Naive B cell (primary cell): Measurements from ENCODE around the gene POC1A. TPM values are rescaled to one million over a fixed set of nuclear protein-coding genes. Genes with fewer than 3 reads are reported as not detected.

Experiments used
- ATAC-seq, 2 donors: fragments of 150-1000 bp; cut with Tn5 transposase; 2 replicates each; pipeline ENCODE4 v1.10.0; 2021; ENCODE audit warnings: low read depth in 2 of 2, mild to moderate bottlenecking in 2 of 2, moderate library complexity in 2 of 2
- DNase-seq: peaks from one replicate; pipeline ENCODE4 v3.0.0; 2022
- H3K27ac Mint-ChIP-seq, 6 donors: one replicate each; pipeline ENCODE4 v1.8.0; 2020 to 2022; ENCODE audit warnings: mild to moderate bottlenecking in 6 of 6, mixed read lengths in 6 of 6, moderate library complexity in 5 of 6, inconsistent platforms in 2 of 6
- H3K27me3 Mint-ChIP-seq, 3 donors: one replicate each; pipeline ENCODE4 v1.8.0; 2021 to 2022; ENCODE audit warnings: mixed read lengths in 3 of 3, mild to moderate bottlenecking in 1 of 3
- H3K36me3 Mint-ChIP-seq, 2 donors: one replicate each; pipeline ENCODE4 v1.8.0; 2020 to 2022; ENCODE audit warnings: mixed read lengths in 2 of 2, inconsistent platforms in 1 of 2, mild to moderate bottlenecking in 1 of 2
- H3K4me1 Mint-ChIP-seq, 3 donors: one replicate each; pipeline ENCODE4 v1.8.0; 2020 to 2022; ENCODE audit warnings: mixed read lengths in 3 of 3, inconsistent platforms in 1 of 3, mild to moderate bottlenecking in 1 of 3, moderate library complexity in 1 of 3
- H3K4me3 Mint-ChIP-seq, 8 donors: one replicate each; pipeline ENCODE4 v1.8.0; 2020 to 2022; ENCODE audit warnings: mild to moderate bottlenecking in 8 of 8, mixed read lengths in 8 of 8, moderate library complexity in 8 of 8, inconsistent platforms in 2 of 8
- H3K9me3 Mint-ChIP-seq, 7 donors: one replicate each; pipeline ENCODE4 v1.8.0; 2020 to 2022; ENCODE audit warnings: mixed read lengths in 7 of 7, mild to moderate bottlenecking in 5 of 7, inconsistent platforms in 2 of 7, moderate library complexity in 1 of 7
- polyA plus RNA-seq, 6 donors: library from polyadenylated mRNA; unstranded; fragments of 300-500 nt; fragmentation: Illumina TruSeq; gene quantifications; one replicate each; pipeline ENCODE4 v1.2.3, GENCODE V29; 2021; ENCODE audit warnings: low read depth in 6 of 6

POC1A gene
- polyA plus RNA-seq: 1 to 10 TPM; 1.2 to 4.9 (median 1.6) TPM

GRCh38 chr3:52154135-52155094 is at the start of gene POC1A:
TSS of gene POC1A (minus strand) at chr3:52154423. CDS start at chr3:52154372, 51 bp downstream.
- peak within 1 kb of the TSS; percentile 88 to 99 (median 98) for H3K4me3 Mint-ChIP-seq
- no peaks in the 10 kb centered on the region for H3K9me3 Mint-ChIP-seq
- H3K36me3 Mint-ChIP-seq: no peaks in the 10 kb centered on the region
- ATAC-seq (peak; percentile 82 to 87), DNase-seq (peak; percentile 81)
- peak within 1 kb of the TSS; percentile 95 to 98 (median 98) for H3K27ac Mint-ChIP-seq
- H3K4me1 Mint-ChIP-seq: peaks cover 4 to 15% (median 13%) of the 10 kb centered on the region in 3 donors
- H3K27me3 Mint-ChIP-seq: no peaks in the 10 kb centered on the region

DNA sequence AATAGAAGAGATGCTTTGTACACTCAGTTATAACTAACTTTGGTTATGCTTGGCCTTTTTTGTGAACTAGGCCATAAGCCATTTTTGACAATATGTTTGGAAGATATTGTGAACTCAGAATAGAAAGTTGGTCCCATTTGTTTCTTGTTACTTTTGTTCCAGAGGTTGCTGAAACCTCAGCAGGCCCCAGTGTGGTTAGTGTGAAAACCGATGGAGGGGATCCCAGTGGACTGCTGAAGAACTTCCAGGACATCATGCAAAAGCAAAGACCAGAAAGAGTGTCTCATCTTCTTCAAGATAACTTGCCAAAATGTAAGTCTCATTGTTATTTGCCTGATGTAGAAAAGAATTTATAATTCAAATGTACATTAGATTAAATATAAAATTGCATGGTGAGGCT is 49.5 kb upstream of the POC1A start:
- ATAC-seq: no peak
- H3K4me1 Mint-ChIP-seq: peaks cover 21 to 30% (median 21%) of the 10 kb centered on the region in 3 donors
- no peak for DNase-seq
- H3K36me3 Mint-ChIP-seq: peaks cover 8 to 21% of the 10 kb centered on the region in 2 donors
- H3K27ac Mint-ChIP-seq: peak overlapping the region in 1 of 6 donors; percentile 44
- no peaks in the 10 kb centered on the region for H3K27me3 Mint-ChIP-seq
- no peak overlapping the region for H3K4me3 Mint-ChIP-seq
- no peaks in the 10 kb centered on the region for H3K9me3 Mint-ChIP-seq

DNA sequence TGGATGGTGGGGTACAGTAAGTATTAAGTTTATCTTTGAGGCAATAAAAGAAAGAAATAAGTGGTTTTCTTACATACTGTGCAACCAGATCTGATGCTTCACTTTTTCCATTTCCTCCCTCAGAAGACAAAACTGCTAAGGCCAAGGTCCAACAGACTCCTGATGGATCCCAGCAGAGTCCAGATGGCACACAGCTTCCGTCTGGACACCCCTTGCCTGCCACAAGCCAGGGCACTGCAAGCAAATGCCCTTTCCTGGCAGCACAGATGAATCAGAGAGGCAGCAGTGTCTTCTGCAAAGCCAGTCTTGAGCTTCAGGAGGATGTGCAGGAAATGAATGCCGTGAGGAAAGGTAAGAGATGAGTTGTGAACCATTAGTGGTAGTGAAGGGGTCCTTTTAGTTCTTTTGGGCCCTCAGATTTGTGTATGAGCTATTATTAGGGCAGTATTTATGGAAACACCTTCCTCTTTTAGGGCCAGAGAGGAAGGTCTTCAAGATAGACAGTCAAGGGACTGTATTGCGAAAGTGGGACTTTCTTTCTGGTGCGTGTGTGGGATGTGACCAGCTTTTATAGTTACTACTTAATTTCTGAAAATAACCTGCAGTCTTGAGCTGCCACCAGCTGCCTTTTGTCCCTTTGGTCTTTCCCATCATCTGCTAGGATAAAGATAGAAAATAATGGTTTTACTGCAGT is 48.3 kb upstream of the POC1A start:
- Mint-ChIP-seq H3K27me3 (no peaks in the 10 kb centered on the region), H3K4me3 (peak overlapping the region in 2 of 8 donors; percentile 9 to 51), H3K4me1 (peaks cover 28 to 38% (median 29%) of the 10 kb centered on the region in 3 donors), H3K27ac (peak overlapping the region in 3 of 6 donors; percentile 61 to 89 (median 65)), H3K9me3 (no peaks in the 10 kb centered on the region), H3K36me3 (peaks cover 12 to 13% of the 10 kb centered on the region in 2 donors)
- DNase-seq (no peak), ATAC-seq (no peak)

- no peak for DNase-seq
- H3K27ac Mint-ChIP-seq: peak overlapping the region in 2 of 6 donors; percentile 25 to 70
- peak overlapping the region in 1 of 8 donors; percentile 66 for H3K4me3 Mint-ChIP-seq
- no peaks in the 10 kb centered on the region for H3K9me3 Mint-ChIP-seq
- peaks cover 9 to 13% of the 10 kb centered on the region in 2 donors for H3K36me3 Mint-ChIP-seq
- no peak for ATAC-seq
- H3K4me1 Mint-ChIP-seq: peaks cover 32 to 42% (median 35%) of the 10 kb centered on the region in 3 donors
- H3K27me3 Mint-ChIP-seq: no peaks in the 10 kb centered on the region
These were observed 46.9 kb upstream of the POC1A start for GRCh38 chr3:52200981-52201679.

GRCh38 chr3:52198643-52199608 is 44.7 kb upstream of the POC1A start:
- H3K36me3 Mint-ChIP-seq: peaks cover 9 to 13% of the 10 kb centered on the region in 2 donors
- ATAC-seq: no peak
- H3K9me3 Mint-ChIP-seq: no peaks in the 10 kb centered on the region
- DNase-seq: no peak
- H3K27ac Mint-ChIP-seq: peak overlapping the region; percentile 91 to 97 (median 96)
- peaks cover 32 to 42% (median 35%) of the 10 kb centered on the region in 3 donors for H3K4me1 Mint-ChIP-seq
- H3K27me3 Mint-ChIP-seq: no peaks in the 10 kb centered on the region
- H3K4me3 Mint-ChIP-seq: peak overlapping the region; percentile 93 to 99 (median 96)

DNA sequence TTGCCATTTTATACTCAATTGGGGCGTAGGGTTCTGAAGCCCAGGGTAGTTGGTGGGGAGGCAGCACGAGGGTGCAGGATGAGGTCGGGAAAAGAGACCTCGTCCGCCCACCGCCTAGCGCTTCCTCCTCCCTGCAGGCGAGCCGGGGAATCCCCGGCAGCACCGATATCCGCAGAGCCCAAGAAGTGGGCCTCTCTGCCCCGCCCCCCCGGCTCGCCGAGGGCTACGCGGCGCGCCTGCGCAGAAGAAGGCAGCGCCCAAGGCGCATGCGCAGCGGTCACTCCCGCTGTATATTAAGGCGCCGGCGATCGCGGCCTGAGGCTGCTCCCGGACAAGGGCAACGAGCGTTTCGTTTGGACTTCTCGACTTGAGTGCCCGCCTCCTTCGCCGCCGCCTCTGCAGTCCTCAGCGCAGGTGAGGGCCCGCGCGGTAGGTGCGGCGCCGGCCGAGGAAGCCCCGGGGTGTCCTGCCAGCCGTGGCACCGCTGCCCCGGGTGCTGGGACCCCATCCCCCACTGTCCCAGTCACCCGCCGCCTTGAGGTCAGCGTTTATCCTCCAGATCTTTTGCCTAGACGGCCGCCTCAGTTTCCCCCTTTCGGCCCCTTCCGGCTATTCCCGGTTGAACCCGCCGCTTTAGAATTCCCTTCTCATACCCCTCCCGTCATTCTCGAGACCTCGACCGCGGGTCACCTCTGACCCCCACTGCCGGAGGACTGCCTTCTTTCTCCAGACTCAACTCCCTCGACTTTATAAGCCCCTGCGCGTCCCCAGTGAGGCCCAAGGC is 43.8 kb upstream of the POC1A start, which contains the start of gene ALAS1:
TSS of gene ALAS1 (plus strand) at position 319 of the 784 bp plus-strand sequence. CDS start 1,082 bp downstream, outside the sequence.
- peak; percentile 96 for ATAC-seq
- H3K9me3 Mint-ChIP-seq: no peaks in the 10 kb centered on the region
- DNase-seq: peak; percentile 93
- peaks cover 32 to 37% (median 34%) of the 10 kb centered on the region in 3 donors for H3K4me1 Mint-ChIP-seq
- peak within 1 kb of the TSS; percentile 93 to 99 (median 96) for H3K4me3 Mint-ChIP-seq
- H3K27me3 Mint-ChIP-seq: no peaks in the 10 kb centered on the region
- H3K36me3 Mint-ChIP-seq: peaks cover 4 to 13% of the 10 kb centered on the region in 2 donors
- H3K27ac Mint-ChIP-seq: peak within 1 kb of the TSS; percentile 91 to 97 (median 96)

GRCh38 chr3:52197499-52197841 is 43.2 kb upstream of the POC1A start:
- Mint-ChIP-seq H3K27me3 (no peaks in the 10 kb centered on the region), H3K4me1 (peaks cover 29 to 33% (median 31%) of the 10 kb centered on the region in 3 donors), H3K27ac (peak overlapping the region; percentile 82 to 95 (median 94)), H3K4me3 (peak overlapping the region; percentile 93 to 99 (median 96)), H3K36me3 (peaks cover 2 to 10% of the 10 kb centered on the region in 2 donors), H3K9me3 (no peaks in the 10 kb centered on the region)
- ATAC-seq (no peak), DNase-seq (no peak)

GRCh38 chr3:52196977-52197376 is 42.8 kb upstream of the POC1A start:
- peaks cover 27 to 28% (median 27%) of the 10 kb centered on the region in 3 donors for H3K4me1 Mint-ChIP-seq
- H3K36me3 Mint-ChIP-seq: peaks cover 0 to 6% of the 10 kb centered on the region in 2 donors
- no peaks in the 10 kb centered on the region for H3K27me3 Mint-ChIP-seq
- H3K27ac Mint-ChIP-seq: peak overlapping the region in 5 of 6 donors; percentile 35 to 95 (median 89)
- H3K9me3 Mint-ChIP-seq: no peaks in the 10 kb centered on the region
- H3K4me3 Mint-ChIP-seq: peak overlapping the region; percentile 12 to 99 (median 96)
- ATAC-seq (no peak), DNase-seq (no peak)

DNA sequence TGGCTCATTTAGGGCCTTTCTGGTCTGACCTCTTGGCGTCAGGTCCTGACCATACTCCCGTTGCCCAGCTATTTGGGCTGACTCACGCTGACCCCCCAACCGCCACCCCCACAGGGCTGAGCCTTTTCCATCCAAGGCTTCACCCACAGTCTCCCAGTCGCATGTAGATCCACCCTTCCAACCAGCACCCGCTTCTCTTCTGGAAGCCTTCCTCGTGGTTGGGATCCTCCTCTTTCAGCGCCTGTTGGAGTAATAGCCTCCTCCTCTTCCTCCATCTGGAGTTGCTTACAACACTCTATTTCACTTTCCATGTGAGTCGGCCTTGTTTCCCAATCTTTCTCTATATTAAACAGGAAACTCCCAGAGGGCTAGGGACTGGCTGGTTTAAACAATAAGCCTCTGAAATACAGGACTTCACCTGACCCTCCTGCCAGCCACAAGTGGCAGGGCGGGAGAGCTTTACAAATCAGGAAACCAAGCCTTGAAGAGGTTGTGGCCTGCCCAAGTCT is 41.7 kb upstream of the POC1A start:
- Mint-ChIP-seq H3K27me3 (no peaks in the 10 kb centered on the region), H3K4me3 (peak overlapping the region in 1 of 8 donors; percentile 68), H3K36me3 (peaks cover 0 to 6% of the 10 kb centered on the region in 2 donors), H3K4me1 (peaks cover 24 to 25% (median 25%) of the 10 kb centered on the region in 3 donors), H3K27ac (peak overlapping the region in 2 of 6 donors; percentile 19 to 78), H3K9me3 (no peaks in the 10 kb centered on the region)
- DNase-seq: no peak
- no peak for ATAC-seq

- Mint-ChIP-seq H3K9me3 (no peaks in the 10 kb centered on the region), H3K4me3 (no peak overlapping the region), H3K27me3 (no peaks in the 10 kb centered on the region), H3K27ac (no peak overlapping the region), H3K4me1 (peaks cover 22 to 25% (median 23%) of the 10 kb centered on the region in 3 donors), H3K36me3 (peaks cover 0 to 6% of the 10 kb centered on the region in 2 donors)
- DNase-seq (no peak), ATAC-seq (no peak)
These were observed 41.0 kb upstream of the POC1A start for GRCh38 chr3:52195291-52195597.

DNA sequence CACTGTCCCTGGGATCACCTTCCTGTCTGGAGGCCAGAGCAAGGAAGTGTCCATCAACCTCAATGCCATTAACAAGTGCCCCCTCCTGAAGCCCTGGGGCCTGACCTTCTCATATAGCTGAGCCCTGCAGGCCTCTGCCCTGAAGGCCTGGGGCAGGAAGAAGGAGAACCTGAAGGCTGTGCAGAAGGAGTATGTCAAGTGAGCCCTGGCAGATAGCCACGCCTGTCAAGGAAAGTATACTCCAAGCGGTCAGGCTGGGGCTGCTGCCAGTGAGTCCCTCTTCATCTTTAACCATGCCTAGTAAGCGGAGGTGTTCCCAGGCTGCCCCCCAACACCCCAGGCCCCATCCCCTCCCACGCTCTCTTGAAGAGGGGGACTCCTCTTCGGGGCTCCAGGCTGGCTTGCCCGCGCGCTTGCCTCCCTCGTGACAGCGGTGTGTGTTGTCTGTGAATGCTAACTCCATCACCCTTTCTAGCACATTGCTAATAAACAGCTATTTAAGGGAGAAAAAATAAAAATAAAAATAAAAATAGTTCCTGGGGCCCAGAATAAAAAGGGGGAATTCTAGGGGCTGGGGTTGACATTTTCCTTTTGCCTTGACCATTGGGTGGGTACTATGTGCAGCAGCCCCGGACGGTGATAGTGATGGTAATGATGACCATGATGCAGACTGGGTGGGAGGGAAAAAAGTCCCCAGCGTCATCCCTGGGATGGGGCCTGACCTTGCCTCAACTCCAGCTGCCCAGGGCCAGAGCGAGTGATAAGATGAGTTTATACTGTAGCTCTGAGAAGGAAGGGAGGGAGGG is 40.5 kb upstream of the POC1A start:
- DNase-seq (no peak), ATAC-seq (no peak)
- no peaks in the 10 kb centered on the region for H3K27me3 Mint-ChIP-seq
- H3K36me3 Mint-ChIP-seq: peaks cover 0 to 6% of the 10 kb centered on the region in 2 donors
- peak overlapping the region in 1 of 8 donors; percentile 47 for H3K4me3 Mint-ChIP-seq
- H3K9me3 Mint-ChIP-seq: no peaks in the 10 kb centered on the region
- H3K27ac Mint-ChIP-seq: no peak overlapping the region
- H3K4me1 Mint-ChIP-seq: peaks cover 19 to 24% (median 19%) of the 10 kb centered on the region in 3 donors
